Fibroblast of skin of right biceps (primary cell): ENCODE data around the gene ZNF786.

Experiments used
- DNase-seq: peaks from one replicate; pipeline ENCODE4 v3.0.0-alpha.2; 2013

The ZNF786 gene

DNA sequence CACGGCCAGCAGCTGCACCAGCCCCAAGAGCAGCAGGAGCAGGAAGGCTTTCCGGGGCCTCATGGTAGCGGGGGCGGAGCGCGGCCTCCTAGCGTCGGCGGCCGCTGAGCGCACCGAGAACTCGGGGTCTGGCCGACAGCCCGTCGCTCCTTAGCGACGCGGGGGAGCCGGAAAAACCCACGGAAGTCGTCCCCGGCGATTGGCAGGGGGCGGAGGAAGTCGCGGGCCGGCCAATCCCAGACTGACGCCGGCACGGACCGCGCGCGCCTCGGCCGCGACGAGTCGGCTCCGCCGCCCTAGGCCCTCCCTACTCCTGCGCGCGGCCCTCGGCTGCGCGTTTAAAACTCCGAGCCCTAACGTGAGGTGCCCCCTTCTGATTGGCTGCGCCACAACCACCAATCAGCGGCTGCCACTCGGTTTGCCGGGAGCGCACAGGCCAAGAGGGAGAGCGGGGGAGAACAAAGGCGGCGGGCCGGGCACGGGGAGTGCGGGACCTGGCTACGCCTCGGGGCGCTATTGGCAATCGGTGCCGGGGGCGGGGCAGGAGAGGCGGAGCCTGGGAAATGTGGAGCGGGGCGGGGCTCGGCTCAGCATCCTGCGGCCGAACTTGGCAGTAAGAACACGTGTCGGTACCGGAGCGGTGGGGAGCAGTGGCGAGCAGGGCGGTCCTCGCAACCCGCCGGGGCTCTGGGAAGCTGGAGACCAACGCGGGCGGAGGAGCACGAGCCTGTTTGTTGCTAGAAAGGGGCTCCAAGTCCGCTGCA is 62.0 kb downstream of the ZNF786 start, which contains the start of gene PDIA4:
PDIA4 (minus strand) TSS at position 160 of the 764 bp plus-strand sequence; CDS start at position 63, 97 bp downstream.
- peak; percentile 100 for DNase-seq

DNA sequence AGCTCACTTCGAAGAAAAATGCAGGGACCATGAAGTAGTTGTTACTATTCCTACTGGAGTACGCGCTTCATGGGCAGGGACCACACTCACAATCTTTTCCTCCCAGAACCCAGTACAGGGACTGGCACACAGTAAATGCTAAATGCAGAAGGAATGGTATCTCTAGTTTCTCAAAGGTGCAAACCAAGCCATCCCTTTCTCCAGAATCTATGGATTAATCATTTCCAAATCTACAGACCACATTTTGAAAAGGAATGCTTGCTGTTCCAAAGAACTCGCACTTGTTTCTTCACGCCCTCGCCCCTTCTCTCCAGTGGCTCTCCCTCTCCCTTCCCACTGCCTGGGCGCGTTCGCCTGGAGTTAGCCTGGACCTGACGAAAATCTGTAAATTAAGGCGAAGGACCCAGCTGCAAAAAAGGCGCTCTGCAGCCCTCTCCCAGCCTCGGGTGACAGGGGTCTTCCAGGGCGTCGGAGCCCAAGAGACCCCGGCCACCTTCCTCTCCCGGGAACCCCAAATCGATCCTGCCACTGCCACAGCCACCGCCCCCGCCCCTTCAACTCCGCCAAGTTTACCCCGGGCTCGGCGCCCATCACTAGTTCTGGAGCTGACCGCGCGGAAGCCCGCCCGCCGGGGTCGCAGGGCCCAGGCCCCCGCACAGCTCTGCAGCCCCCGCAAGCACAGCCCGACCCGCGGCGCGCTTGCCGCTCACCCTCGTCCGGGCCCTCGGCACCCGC is 62.7 kb downstream of the ZNF786 start:
- no peak for DNase-seq

DNA sequence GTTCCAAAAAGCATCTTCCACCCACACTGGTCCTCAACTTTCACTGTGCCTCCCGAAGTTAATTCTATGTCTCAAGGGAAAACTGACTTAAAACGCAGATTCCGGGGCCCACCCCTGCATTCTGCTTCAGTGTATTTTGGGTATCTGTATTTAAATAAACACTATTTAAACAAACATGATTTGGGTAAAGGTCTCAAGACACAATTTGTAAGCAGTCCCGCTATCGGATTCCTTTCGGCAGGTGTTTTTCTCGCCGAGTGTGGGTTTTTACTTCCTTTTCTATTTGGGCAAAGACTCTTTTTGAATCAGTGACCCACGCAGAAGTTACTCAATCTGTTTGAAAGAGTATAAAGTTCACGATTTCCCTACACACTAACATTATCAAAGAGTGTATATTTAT is 63.5 kb downstream of the ZNF786 start:
- DNase-seq: no peak

DNA sequence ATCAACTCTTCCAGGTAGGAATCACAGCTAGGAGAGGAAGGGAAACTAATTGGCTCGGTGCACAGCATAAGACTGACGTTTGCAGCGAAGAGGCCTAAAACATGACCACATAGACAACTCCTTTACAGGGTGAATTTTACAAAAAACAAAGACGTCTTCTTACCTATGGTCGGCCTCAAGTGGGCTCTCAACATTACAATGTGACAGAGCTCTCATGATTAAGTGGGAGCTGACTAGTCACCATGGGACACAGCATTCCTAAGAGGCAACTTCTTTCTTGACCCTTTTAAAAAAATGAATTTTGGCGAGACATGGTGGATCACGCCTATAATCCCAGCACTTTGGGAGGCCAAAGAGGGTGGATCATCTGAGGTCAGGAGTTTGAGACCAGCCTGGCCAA is 66.9 kb downstream of the ZNF786 start:
- no peak for DNase-seq

DNA sequence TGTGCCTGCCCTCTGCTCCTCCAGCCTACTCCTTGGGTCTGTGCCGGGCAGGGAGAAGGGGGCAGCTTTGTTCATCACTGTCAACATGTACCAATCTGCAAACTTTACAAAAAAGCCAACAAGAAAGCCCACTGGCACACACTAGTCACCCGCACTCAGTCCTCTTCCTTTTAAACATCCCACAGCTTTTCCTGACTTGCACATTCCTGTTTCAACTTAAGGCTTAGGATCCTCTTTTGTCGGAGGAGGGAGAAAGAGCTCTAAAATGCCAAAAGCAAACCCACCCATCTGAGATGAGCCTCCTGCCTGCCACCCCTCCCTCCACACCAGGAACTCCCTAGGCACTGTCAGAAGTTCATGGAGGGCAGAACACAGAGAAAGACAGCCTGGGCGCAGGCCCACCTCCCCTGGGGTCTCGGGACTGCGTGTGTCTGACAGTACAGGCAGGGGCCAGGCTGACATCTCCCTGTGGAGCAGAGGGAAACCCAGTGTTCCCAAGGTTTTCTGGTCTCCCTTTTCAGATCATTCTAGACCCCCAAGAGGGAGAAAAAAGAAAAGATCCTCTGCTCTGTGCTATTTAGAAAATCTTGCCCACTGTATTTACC is 67.7 kb downstream of the ZNF786 start:
- DNase-seq: no peak

DNA sequence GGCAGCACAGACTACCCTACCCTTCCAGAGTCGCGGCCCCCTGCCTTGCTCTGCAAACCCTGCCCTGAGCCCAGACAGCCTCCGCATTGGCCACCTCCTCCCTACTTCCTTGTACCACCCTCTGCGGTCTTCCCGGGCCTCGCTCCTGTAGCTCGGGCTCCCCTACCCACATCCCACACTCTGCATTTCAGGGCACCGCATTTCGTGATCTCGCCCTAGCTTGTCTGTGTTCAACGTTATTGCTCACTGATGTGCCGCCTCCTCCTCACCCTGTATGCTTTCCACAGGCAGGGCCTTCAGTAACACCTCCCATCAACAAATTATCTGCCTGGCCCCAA is 68.8 kb downstream of the ZNF786 start:
- no peak for DNase-seq

DNA sequence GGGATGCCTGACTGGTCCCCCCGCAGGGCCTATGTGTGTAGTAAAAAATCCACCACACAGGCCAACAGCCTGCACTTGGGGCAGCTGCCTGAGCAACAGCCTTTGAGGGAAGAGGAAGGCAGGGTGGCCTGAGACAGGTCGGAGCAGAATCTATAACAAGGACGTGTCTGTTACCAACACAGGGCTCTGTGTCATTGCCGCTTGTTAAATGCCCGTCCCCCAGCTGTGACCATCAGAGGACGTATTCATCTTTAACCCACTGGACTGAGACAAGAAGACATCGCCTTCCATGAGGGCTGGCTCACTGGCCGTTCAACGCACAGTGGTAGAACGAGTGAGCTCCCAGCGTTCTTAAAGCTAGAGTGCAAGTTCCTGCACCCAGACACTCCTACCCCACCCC is 70.0 kb downstream of the ZNF786 start:
- DNase-seq: no peak
